ENCODE measurements around the gene GDPD5.
A peak's percentile ranks its signal among the peaks of the same experiment; 100 is the strongest.

The GDPD5 gene

DNA sequence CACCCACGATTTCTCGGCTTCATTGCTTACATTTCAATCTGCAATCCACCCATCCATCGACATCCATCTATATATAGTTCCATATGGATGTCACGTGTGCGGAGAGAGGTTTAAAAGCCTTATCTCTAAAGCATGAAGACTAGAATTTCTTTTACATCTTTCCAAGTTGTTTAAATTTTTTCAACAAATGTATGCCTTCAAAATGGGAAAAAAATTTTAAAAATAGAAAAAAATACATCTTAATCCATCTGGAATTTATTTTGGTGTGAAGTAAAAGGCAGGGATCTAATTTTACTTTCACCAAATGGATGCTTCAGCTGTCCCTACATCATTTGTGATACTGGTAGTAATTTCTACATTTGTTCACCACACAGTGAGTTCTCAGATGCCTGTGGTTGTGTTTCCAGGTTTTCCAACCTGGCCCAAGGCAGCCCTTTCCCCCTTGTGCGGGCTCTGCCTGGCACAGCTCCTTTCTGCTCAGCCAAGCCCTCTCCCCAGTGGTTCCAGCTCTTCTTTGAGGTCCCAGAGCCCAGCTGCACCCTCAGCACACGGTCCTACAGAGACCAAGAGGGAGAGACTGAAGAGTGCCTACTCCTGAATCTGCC lies 55.2 kb downstream of the GDPD5 start:
- H3K4me3 ChIP-seq (replicated peaks; ENCODE audit: low read depth, low read length) = no peak overlapping the region
- DNase-seq (ENCODE audit: low read depth) = no peak
- no peak for TF ChIP-seq CTCF (IDR thresholded peaks at IDR 0.05; ENCODE audit: low read length, missing control alignments)

DNA sequence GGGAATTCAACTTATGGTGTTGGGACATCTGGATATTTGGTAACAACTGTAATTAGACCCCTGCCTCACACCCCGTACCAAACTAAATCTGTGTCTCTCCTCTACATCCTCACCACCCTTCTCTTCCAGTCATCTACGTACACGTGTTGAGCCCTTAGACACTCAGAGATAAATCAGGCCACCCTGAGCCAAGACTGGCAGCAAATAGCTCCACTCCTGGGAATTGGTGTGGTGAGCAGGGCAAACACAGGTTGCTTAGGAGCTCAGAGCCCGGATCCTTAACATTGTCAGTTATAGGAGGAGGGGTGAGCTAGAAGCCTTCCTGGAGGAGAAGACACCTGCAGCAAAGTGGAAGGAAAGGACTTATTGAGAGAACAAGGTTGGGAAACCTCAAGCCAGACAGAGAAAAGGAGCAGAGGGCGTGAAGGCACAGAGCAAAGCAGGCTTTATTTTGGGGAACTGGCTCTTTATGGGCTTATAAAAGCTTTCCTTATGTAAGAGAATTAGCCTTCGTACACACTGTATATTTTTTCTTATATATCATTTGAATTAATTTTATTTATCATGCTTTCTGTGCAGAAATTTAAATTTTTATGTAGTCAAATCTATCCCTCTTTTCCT lies 55.8 kb downstream of the GDPD5 start:
- TF ChIP-seq CTCF (IDR thresholded peaks at IDR 0.05; ENCODE audit: low read length, missing control alignments) = no peak
- H3K4me3 ChIP-seq (replicated peaks; ENCODE audit: low read depth, low read length) = no peak overlapping the region
- no peak for DNase-seq (ENCODE audit: low read depth)

GRCh38 chr11:75468534-75469340 lies 57.0 kb downstream of the GDPD5 start:
- no peak overlapping the region for H3K4me3 ChIP-seq (replicated peaks; ENCODE audit: low read depth, low read length)
- no peak for TF ChIP-seq CTCF (IDR thresholded peaks at IDR 0.05; ENCODE audit: low read length, missing control alignments)
- peak; percentile 90 for DNase-seq (ENCODE audit: low read depth)

GRCh38 chr11:75467881-75468280 lies 57.9 kb downstream of the GDPD5 start:
- H3K4me3 ChIP-seq (replicated peaks; ENCODE audit: low read depth, low read length) = no peak overlapping the region
- DNase-seq (ENCODE audit: low read depth) = no peak
- no peak for TF ChIP-seq CTCF (IDR thresholded peaks at IDR 0.05; ENCODE audit: low read length, missing control alignments)

GRCh38 chr11:75467311-75467710 lies 58.4 kb downstream of the GDPD5 start:
- H3K4me3 ChIP-seq (replicated peaks; ENCODE audit: low read depth, low read length) = no peak overlapping the region

More at GRCh38 chr11:75467311-75467710, 58.4 kb downstream of the GDPD5 start:
- no peak for DNase-seq (ENCODE audit: low read depth)
- TF ChIP-seq CTCF (IDR thresholded peaks at IDR 0.05; ENCODE audit: low read length, missing control alignments) = no peak
